RWPE1 (cell line): ENCODE data around the gene TMTC4.
"Not testable (repeated sequence)": the region's sequence is repeated elsewhere in the genome, so short reads cannot be mapped to it uniquely, and the experiment has no call there.

Experiments used
- CTCF ChIA-PET: fragments of 350-600 bp; sonication (Branson Sonifier 250); formaldehyde crosslinking; extraction: SDS; loops from one replicate; lab custom pipeline; 2021; lab: Yijun Ruan, JAX
- POLR2A ChIA-PET: fragments of 400-600 bp; formaldehyde crosslinking; extraction: SDS; loops from one replicate; lab custom pipeline; 2020; ENCODE audit warnings: antibody characterized with exemption; ENCODE audit not compliant: low non-redundant PET; lab: Yijun Ruan, JAX
- DNase-seq: peaks from one replicate; pipeline ENCODE4 v3.0.0; 2012; ENCODE audit warnings: low spot score
- H3K27ac ChIP-seq: fragments of 450-650 bp; 2 replicates; pipeline ENCODE4 v1.5.1; 2017
- CTCF ChIP-seq: fragments of 450-650 bp; conservative IDR thresholded peaks from 2 replicates; pipeline ENCODE4 v1.5.1; 2017; ENCODE audit warnings: low read depth, mild to moderate bottlenecking

TMTC4 gene

DNA sequence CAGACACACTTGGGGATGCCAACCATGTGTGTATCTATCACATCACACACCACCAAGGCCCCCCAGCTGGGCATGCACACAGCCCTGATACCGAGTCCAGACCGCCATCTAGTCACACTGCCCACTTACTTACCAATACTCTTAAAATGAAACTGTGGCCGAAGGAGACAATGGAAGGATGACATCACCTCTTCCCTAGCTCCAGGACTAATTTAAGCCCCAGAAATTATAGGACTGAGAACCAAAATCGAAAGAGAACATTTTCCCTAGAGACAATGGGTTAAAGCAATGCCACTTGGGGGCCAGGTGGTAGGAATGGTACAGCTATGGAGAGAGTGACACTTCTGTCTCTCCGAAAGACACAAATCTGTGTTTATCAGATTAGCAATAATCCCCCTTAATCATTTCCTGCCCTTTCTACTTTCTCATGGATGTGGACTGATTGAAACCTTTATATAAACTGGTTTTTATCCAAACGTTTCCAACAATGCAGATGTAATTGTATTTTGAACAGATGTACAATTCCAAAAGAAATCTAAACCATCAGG lies 85.3 kb downstream of the TMTC4 start:
- ChIA-PET CTCF (interaction anchor here (0.7 to 1.1 kb wide), 4 partner anchors 9 to 1022 kb away, joined by 3 to 7 read pairs (median 3); no protein-coding TSS in a partner anchor), POLR2A (no interaction called here)
- TF ChIP-seq CTCF = no peak
- no peak for DNase-seq
- no peak overlapping the region for H3K27ac ChIP-seq

DNA sequence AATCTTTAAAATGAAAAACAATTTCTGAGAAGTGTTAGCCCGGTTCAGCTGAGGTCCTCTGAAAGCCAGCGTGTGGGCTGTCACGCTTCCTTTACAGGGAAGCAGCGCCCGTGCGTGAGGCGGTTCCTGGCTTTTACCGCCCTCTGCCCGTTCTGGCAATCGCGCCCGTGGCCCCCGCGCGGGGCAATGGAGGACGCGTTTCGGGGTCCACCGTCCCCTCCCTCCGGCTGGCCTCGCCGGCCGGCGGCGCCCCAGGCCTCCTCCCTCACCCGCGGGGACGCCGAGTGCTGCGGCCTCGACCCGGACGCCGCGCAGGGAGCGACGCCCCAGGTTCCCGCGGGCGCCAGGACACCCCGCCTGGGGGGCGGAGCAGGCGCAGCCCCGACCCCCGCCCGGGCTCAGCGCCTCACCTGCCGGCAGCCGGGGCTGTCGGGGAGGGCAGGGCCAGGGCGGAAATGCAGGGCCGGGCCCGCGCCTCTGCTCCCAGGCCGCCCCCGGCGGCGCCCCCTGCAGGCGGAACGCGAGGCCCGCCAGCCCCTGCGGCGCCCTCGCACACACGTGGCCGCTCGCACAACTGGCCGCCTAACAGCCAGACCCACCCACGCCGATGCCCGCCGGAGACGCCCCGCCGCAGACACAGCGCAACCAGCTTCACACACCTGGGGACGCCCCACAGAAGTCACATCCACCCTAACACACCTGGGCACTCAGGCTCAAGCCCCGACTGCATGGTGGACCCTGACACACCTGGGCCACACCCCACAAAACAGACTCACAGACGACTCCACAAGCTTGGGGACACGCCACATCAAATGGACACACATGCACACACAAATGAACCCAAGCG lies 86.0 kb downstream of the TMTC4 start, which contains the start of gene GGACT:
Gene GGACT, minus strand, starts transcription at position 459 of the 847 bp plus-strand sequence. CDS start 56,198 bp downstream, outside the sequence.
- CTCF ChIA-PET = interaction anchor here (0.7 to 1.1 kb wide), 4 partner anchors 8 to 1023 kb away, joined by 3 to 7 read pairs (median 3); no protein-coding TSS in a partner anchor
- H3K27ac ChIP-seq = peak within 1 kb of the TSS; percentile 54
- peak; percentile 59 for DNase-seq
- POLR2A ChIA-PET = interaction anchor here (0.6 kb wide), 1 partner anchor 65 kb away, joined by 3 read pairs; no protein-coding TSS in a partner anchor
- TF ChIP-seq CTCF = peak; percentile 88

- H3K27ac ChIP-seq = no peak overlapping the region
- TF ChIP-seq CTCF = no peak
- CTCF ChIA-PET = no interaction called here
- POLR2A ChIA-PET = no interaction called here
- no peak for DNase-seq
Observed at GRCh38 chr13:100584896-100585295, 89.7 kb downstream of the TMTC4 start.

- DNase-seq = no peak
- ChIA-PET CTCF (interaction anchor here (0.6 kb wide), 1 partner anchor 31 kb away, joined by 4 read pairs; no protein-coding TSS in a partner anchor), POLR2A (no interaction called here)
- no peak for TF ChIP-seq CTCF
- H3K27ac ChIP-seq = no peak overlapping the region
Observed at GRCh38 chr13:100581504-100581903, 93.1 kb downstream of the TMTC4 start.

GRCh38 chr13:100581030-100581429 lies 93.6 kb downstream of the TMTC4 start:
- CTCF ChIA-PET = interaction anchor here (1.1 kb wide), 1 partner anchor 8 kb away, joined by 3 read pairs; no protein-coding TSS in a partner anchor
- H3K27ac ChIP-seq = no peak overlapping the region
- no peak for DNase-seq
- TF ChIP-seq CTCF = no peak
- POLR2A ChIA-PET = no interaction called here

DNA sequence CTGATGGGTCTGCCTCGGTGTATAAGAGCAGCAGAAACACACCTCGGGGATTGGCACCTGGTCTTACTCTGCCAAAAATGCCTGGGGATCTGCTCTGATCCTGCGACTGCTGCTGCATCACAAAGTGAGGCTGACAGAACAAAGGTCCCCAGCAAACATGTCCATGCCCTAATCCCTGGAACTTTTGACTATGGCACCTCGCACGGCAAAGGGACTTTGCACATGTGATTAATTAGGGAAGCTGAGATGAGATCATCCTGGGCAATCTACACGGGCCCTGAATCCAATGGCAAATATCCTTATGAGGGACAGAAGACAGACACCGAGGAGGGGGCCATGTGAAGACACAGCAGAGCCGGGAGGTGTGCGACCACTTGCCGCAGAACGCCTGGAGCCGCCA lies 94.5 kb downstream of the TMTC4 start:
- DNase-seq = no peak
- no peak for TF ChIP-seq CTCF
- ChIA-PET CTCF (interaction anchor here (0.6 to 1.1 kb wide), 2 partner anchors 9 to 453 kb away, joined by 3 read pairs; no protein-coding TSS in a partner anchor), POLR2A (no interaction called here)
- H3K27ac ChIP-seq = no peak overlapping the region

GRCh38 chr13:100577239-100577638 lies 97.4 kb downstream of the TMTC4 start:
- POLR2A ChIA-PET, H3K27ac ChIP-seq, DNase-seq, CTCF ChIA-PET: not testable (repeated sequence)
